ENCODE measurements around the gene SP4. TPM values are rescaled to one million over a fixed set of nuclear protein-coding genes. Genes with fewer than 3 reads are reported as not detected.

Gene SP4
- total and polyA plus RNA-seq, 2 of the 4 experiments (the other 2 are of a cell fraction), result 0.97 to 5.9 TPM

GRCh38 chr7:21422751-21423150 lies 5.1 kb upstream of the SP4 start:
- H3K27me3 ChIP-seq (ENCODE audit: control insufficient read depth, insufficient read depth, low read length), result no peaks in the 10 kb centered on the region
- CTCF ChIA-PET, result no interaction called here

More at GRCh38 chr7:21422751-21423150, 5.1 kb upstream of the SP4 start:
- Histone ChIP-seq H3K4me1 (ENCODE audit: control insufficient read depth, insufficient read depth, low read length) (peaks cover 4% of the 10 kb centered on the region; the same call in 1 of the 2 replicates), H2AK5ac (ENCODE audit: low read depth, low read length) (no peak overlapping the region), H4K91ac (ENCODE audit: insufficient read depth, low read depth, low read length) (no peak overlapping the region), H4K20me1 (ENCODE audit: insufficient read depth, low read length) (no peaks in the 10 kb centered on the region), H2BK120ac (ENCODE audit: low read depth, low read length) (no peak overlapping the region), H4K8ac (ENCODE audit: low read depth in 2 of 2, low read length in 2 of 2) (no peak overlapping the region), H2BK5ac (ENCODE audit: low read depth, low read length, poor library complexity, severe bottlenecking) (no peak overlapping the region), H3K4ac (ENCODE audit: low read depth, low read length) (no peak overlapping the region), H2AK9ac (replicated peaks; ENCODE audit: low read depth, low read length, poor library complexity) (no peak overlapping the region), H3K23ac (ENCODE audit: low read depth, low read length) (no peak overlapping the region), H2BK20ac (ENCODE audit: low read depth, low read length) (no peak overlapping the region), H3K36me3 (ENCODE audit: control insufficient read depth, insufficient read depth, low read length) (no peaks in the 10 kb centered on the region), H3K4me2 (ENCODE audit: low read depth, low read length) (no peak overlapping the region), H2BK15ac (ENCODE audit: low read depth, low read length) (no peak overlapping the region), H2AFZ (replicated peaks; ENCODE audit: low read length, poor library complexity) (no peak overlapping the region), H3K14ac (replicated peaks; ENCODE audit: low read depth, low read length) (no peak overlapping the region), H3K18ac (ENCODE audit: low read depth, low read length) (no peak overlapping the region), H3K4me3 (ENCODE audit: insufficient read depth, low read depth, low read length) (no peak overlapping the region), H3K9ac (ENCODE audit: low read depth, low read length) (no peak overlapping the region), H3K56ac (ENCODE audit: extremely low read depth, insufficient read depth, low read length) (no peak overlapping the region), H3K27ac (ENCODE audit: insufficient read depth, low read length) (no peak overlapping the region), H3K9me1 (ENCODE audit: insufficient read depth, low read length) (peaks cover 4% of the 10 kb centered on the region; the same call in 1 of the 2 replicates), H3K79me1 (ENCODE audit: low read depth in 1 of 2, low read length in 2 of 2) (no peaks in the 10 kb centered on the region), H4K5ac (ENCODE audit: low read depth, low read length) (no peak overlapping the region), H3K9me3 (ENCODE audit: control insufficient read depth, insufficient read depth, low read length) (no peaks in the 10 kb centered on the region)
- in situ Hi-C loops (cut with MboI; ENCODE audit: low sequenced_read_pairs), result no loop called here
- DNase-seq, result no peak
- TF ChIP-seq CEBPB (IDR thresholded peaks at IDR 0.05; ENCODE audit: low read depth, low read length) (no peak), POLR2A (IDR thresholded peaks at IDR 0.05; ENCODE audit: low read depth, low read length) (no peak), MAZ (IDR thresholded peaks at IDR 0.05; ENCODE audit: borderline replicate concordance, low read depth, low read length) (no peak), CHD1 (IDR thresholded peaks at IDR 0.05; ENCODE audit: low read depth, low read length) (no peak), RCOR1 (IDR thresholded peaks at IDR 0.05; ENCODE audit: insufficient replicate concordance, low read length) (no peak), BHLHE40 (IDR thresholded peaks at IDR 0.05; ENCODE audit: low read depth, low read length) (no peak), SMC3 (IDR thresholded peaks at IDR 0.05; ENCODE audit: low read depth, low read length) (no peak), NFE2L2 (IDR thresholded peaks at IDR 0.05; ENCODE audit: low read depth, low read length) (no peak), MAFK (IDR thresholded peaks at IDR 0.05; ENCODE audit: low read depth, low read length) (no peak), CTCF (conservative IDR thresholded peaks at IDR 0.05; ENCODE audit: low read depth, low read length) (no peak), RAD21 (IDR thresholded peaks at IDR 0.05; ENCODE audit: low read length) (no peak), FOS (IDR thresholded peaks at IDR 0.05; ENCODE audit: low read depth, low read length) (no peak), RFX5 (IDR thresholded peaks at IDR 0.05; ENCODE audit: low read depth, low read length) (no peak), USF2 (IDR thresholded peaks at IDR 0.05; ENCODE audit: low read depth, low read length) (no peak), ELK1 (IDR thresholded peaks at IDR 0.05; ENCODE audit: borderline replicate concordance, low read depth, low read length) (no peak), MXI1 (IDR thresholded peaks at IDR 0.05; ENCODE audit: borderline replicate concordance, low read depth, low read length) (no peak)
- ATAC-seq (ENCODE audit: low read depth), result no peak
- BruUV-seq (replicated peaks), result no TSS peak
- intact Hi-C loops (cut with micrococcal nuclease), result no loop called here
- POLR2A ChIA-PET (ENCODE audit: unreplicated experiment), result no interaction called here
- dilution Hi-C loops (cut with HindIII; ENCODE audit: low sequenced_read_pairs, unreplicated experiment), result no loop called here
